GM19467 (cell line): ENCODE data around the gene NFATC2.
"Not testable (repeated sequence)": the region's sequence is repeated elsewhere in the genome, so short reads cannot be mapped to it uniquely, and the experiment has no call there.

Experiments used
- ATAC-seq: cut with Tn5 transposase; IDR thresholded peaks from one replicate; pipeline ENCODE4 v1.9.1; 2021; ENCODE audit warnings: mild to moderate bottlenecking, moderate library complexity; ENCODE audit not compliant: unreplicated experiment

The NFATC2 gene

DNA sequence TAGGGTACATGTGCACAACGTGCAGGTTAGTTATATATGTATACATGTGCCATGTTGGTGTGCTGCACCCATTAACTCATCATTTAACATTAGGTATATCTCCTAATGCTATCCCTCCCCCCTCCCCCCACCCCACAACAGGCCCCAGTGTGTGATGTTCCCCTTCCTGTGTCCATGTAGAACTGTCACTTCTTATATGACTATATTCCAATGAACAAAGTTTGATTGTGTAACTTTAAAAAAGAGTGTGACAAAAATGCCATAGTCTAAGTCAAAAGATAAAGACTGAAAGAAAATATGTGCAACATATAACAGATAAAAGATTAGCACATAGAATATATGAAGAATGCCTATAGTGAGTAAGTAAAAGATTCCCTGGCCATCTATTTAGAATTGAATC is 66.4 kb downstream of the NFATC2 start:
- ATAC-seq: not testable (repeated sequence)

DNA sequence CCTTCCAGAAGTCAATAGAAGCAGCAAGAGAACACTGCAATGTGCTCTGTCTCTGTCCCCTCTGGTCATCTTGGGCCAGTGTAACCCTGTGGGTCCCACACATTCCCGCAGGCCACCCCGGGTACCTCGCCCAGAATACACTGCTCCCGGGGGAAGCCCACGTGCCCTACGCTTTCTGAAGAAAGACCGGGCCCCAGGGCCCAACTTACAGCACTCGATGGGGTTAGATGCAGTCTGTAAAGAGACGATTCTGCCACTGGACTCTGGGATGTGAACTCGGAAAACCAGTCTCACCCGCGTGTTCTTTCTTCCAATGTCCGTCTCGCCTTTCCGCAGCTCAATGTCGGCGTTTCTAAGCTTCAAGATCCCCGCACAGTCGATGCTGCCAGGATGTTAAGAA is 68.7 kb downstream of the NFATC2 start:
- ATAC-seq: no peak

DNA sequence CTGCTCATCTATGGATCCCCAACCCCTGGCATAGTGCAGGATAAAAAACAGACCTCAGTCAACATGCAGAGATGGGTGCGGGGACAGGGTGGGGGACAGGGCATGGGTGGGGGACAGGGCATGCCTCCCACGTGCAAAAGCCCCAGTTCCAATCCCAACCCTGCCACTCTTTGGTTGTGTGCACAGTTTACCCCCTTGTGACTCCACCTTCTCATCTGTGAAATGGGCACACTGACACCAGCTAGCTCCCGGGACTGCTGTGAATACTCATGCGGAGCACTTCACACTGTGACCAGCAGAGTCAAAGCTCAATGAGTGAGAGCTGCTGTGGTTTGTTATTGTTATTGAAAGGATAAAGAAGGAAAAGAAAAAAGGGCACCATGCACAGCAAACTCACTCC is 69.3 kb downstream of the NFATC2 start:
- ATAC-seq: no peak

DNA sequence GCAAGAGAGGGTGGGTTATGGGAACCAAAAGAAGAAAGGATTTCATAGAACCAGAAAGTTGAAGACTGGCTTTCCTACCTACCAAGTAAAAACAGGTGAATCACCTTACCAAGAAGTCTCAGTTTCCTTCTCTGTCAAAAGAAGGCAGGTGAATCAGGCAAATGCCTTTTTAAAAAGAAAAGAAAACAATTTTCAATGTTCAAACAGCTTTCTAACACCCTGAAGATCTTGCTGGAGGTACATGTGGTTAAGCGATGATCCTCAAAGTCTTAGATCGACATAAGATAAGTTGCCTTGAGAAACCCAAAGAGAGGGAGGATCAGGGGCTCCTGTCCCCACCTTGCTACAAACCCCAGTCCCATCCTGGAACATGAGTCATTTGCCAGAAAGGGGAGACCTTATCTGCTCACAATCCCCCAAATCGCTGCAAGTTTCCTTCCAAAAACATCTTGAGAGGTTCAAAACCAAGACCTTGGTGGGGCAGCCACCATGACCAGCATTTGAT is 71.6 kb downstream of the NFATC2 start:
- ATAC-seq: no peak

DNA sequence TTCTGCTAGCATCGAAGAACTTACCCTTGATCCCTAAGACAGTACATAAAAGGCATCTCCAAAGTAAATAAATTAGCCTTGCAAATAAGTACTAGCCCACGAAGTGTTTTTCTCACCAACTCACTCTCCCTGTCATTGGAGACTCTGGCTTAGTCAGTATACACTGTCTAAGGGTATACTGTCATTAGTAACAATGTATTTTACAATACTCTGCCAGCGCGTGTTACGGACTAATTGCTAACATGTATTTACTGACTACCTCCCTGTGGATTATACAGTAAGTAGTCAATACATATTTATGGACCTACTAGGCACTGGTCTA is 72.1 kb downstream of the NFATC2 start:
- ATAC-seq: no peak

DNA sequence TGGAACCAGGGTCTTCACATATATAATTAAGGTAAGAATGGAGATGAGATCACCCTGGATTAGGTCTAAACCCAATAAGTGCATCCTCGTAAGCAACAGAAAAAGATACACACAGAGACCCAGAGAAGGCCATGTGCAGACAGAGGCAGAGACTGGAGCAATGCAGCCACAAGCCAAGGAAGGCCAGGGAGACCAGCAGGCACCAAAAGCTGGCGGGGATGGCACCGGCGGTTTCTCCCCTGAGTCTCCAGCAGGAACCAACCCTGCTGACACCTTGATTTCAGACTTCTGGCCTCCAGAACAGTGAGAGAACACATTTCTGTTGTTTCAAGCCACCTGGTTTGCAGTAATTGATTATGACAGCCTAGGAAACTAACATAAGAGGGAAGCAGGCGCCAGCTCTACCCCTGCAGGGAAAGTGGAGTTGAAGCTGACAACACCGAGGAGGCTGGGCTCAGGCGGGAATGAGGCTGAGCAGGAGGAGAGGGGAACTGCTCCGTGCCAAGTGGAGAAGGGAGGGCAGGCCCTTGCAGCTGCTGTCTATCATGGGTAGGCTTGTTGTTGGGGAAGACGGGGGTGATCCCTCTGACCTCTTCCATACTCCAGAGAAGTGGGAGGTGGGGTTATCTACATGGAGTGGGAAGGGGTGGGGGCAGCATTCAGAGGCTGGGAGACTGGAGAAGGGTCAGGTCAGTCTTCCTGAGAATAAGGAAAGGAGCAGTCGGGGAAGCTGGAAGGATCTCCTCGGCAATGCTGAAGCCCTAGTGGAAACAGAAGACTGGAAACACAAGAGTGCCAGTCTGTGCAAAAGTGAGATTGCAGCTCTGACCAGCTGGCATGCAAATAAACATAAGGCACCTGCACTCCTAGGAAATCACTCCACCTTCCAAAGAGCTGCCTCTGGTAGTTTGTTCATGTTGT is 72.7 kb downstream of the NFATC2 start:
- no peak for ATAC-seq

GRCh38 chr20:51469046-51469445 is 73.5 kb downstream of the NFATC2 start:
- ATAC-seq: no peak

DNA sequence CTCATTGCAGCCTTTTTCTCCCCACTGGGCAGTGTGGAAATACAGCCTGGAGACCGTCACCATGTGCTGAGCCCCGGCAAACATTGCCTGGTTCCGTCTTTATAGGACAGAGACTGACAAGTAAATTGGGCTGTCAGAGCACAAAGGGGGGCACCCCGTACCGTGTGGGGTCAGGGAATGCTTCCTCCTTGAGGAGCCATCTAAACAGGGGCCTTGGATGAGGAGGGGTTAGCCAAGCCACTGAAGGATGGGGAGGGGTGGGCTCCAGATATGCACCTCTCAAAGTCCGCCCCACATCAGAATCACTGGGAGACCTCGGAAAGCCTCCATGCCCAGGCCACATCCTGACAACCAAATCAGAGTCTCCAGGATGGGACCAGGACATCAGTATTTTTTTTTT is 73.9 kb downstream of the NFATC2 start:
- ATAC-seq: no peak

- ATAC-seq: no peak
Observed at GRCh38 chr20:51467956-51468626, 74.4 kb downstream of the NFATC2 start.

- ATAC-seq: no peak
Observed at GRCh38 chr20:51463998-51464397, 78.5 kb downstream of the NFATC2 start.

- ATAC-seq: no peak
Observed at GRCh38 chr20:51463560-51463959, 79.0 kb downstream of the NFATC2 start.

- ATAC-seq: no peak
Observed at GRCh38 chr20:51462566-51463276, 79.8 kb downstream of the NFATC2 start.

DNA sequence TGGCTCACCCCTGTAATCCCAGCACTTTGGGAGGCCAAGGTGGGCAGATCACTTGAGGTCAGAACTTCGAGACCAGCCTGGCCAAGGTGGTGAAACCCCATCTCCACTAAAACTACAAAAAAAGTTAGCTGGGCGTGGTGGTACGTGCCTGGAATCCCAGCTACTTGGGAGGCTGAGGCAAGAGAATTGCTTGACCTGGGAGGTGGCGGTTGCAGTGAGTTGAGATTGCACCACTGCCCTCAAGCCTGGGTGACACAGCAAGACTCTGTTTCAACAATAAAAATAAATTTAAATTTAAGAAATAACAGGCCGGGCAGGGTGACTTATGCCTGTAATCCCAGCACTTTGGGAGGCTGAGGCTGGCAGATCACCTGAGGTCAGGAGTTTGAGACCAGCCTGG is 80.7 kb downstream of the NFATC2 start:
- not testable (repeated sequence) for ATAC-seq

- ATAC-seq: no peak
Observed at GRCh38 chr20:51461306-51461705, 81.2 kb downstream of the NFATC2 start.

GRCh38 chr20:51460569-51461265 is 81.8 kb downstream of the NFATC2 start:
- ATAC-seq: peak; percentile 89

DNA sequence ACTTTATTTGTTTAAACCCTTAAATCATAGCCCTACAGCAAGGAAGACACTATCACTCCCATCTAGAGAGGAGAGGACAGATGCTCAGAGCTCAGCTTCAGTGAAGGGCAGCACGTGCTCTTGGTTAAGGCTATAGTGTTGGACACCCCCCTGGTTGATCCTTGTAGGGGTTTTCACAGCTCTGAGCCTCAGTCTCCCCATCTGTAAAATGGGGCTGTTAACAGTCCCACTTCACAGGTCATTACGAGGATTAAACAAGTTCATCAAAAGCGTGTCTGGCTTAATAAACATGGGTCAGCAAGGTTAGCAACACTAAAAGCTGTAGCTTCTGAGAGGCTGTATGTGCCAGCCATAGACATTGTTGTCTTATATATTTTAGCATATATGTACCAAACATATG is 82.4 kb downstream of the NFATC2 start:
- ATAC-seq: no peak

DNA sequence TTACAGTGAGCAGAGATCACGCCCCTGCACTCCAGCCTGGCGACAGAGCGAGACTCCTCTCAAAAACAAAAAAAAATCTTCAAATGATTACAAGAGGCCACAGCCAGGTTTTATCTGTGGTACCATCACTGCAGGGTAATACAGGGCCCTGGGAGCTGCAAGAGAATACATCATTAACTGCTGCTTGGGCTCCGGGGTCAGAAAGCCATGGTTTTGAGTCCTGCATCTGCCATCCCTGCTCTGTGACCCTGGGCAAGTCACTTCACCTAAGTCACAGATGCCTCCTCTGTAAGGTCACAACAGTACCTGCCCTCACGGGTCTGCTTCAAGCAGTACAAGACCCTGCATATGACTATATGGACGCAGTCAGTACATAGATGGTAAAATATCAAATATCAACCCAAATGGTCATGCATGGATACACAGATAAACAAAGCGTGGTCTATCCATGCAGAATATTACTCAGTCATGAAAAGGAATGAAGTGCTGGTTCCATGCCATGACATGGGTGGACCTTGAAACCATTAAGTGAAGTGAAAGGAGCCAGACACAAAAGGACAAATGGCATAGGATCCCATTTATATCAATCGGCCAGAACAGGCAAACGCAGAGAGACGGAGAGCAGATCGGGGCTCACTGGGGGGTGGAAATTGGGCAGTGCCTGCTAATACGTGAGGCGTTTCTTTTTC is 83.6 kb downstream of the NFATC2 start:
- ATAC-seq: no peak

DNA sequence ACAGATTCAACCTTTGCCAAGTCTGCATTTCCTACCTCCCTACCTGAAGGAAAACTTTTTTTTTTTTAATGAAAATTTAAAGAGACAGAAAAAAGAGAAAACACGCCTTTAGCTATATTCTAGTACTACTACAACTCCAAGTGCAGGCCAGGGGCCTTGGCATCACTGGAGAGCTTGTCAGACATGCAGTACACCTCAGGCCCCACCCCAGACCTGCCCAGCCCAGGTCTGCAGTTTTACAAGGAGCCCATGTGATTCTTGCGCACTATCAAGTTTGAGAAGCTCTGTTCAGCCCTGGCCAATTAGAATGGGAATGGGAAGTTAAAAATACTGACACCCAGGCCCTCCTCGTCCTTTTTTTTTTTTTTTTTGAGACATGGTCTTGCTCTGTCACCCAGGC is 85.0 kb downstream of the NFATC2 start:
- no peak for ATAC-seq

DNA sequence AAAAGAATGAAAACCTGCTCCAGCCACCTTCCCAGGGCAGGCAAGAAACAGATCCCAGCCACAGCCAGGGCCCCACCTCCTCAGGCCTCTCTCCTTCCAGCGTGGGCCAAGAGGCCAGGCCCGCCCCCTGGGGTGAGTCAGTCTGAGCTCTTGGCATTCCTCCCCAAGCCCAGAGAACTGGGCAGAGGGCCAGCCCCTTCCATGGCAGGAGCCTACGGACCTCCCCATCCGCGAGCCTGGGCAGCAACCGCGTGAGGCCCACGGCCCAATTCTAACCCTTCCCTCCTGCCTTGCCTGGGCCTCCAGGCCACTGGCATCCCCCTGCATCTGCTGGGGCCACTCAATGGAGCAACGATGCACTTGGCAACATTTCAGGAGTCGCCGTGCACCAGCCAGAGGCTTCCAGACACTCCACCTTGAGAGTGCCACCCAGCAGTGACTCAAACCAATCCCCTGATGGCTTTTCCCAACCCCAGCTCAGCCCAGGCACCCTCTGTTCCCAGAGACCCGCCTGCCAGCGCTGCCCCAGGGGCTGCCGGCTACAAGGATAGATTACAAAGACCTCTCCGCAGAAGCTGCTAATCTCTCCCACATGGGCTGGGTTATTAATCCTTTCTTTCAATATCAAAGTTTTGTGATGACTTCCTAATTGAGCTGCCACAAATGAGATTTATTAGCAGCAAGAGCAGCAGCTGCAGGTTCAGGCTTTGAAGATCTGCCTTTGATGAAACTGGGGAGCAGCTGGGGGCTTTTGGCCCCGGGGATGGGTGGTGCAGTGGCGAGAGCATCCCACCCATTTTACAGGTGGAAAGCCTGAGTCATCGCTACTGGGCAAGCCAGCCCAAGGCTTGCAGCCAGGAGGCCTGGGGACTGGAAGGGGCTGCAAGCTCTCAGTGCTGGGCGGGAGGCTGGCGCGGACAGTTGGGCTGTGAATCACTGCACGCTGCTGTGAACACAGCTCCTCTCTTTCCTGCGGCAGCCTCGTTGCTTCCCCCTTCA is 85.7 kb downstream of the NFATC2 start:
- no peak for ATAC-seq
